ENCODE measurements around the gene FRYL. TPM values are rescaled to one million over a fixed set of nuclear protein-coding genes. Genes with fewer than 3 reads are reported as not detected.

FRYL gene
- total RNA-seq, 1 experiment from 2014 or later: 47.7 TPM

- DNase-seq (ENCODE audit: low read depth, low spot score) (no peak), ATAC-seq (no peak)
- ChIA-PET POLR2A (no interaction called here), RAD21 (ENCODE audit: low non-redundant PET in 1 of 2, low total read pairs in 2 of 2, uncharacterized antibody in 2 of 2, unreplicated experiment in 2 of 2) (no interaction called here), CTCF (no interaction called here)
- Histone ChIP-seq H3K9ac (ENCODE audit: low read length) (peak overlapping the region; percentile 62; the same call in 1 of the 2 replicates), H4K20me1 (ENCODE audit: insufficient read depth) (no peaks in the 10 kb centered on the region), H3K9me2 (ENCODE audit: insufficient read depth) (no peaks in the 10 kb centered on the region), H3K27me3 (ENCODE audit: insufficient read depth, low read length) (no peaks in the 10 kb centered on the region), H3K27ac (ENCODE audit: low read depth, low read length) (no peak overlapping the region; the same call in 1 of the 2 replicates), H3K36me3 (ENCODE audit: control insufficient read depth in 1 of 2, insufficient read depth in 2 of 2, low read length in 2 of 2) (0 out of 4 replicates have a peak, but pooled peaks cover 0 to 2% of the 10 kb centered on the region in 2 experiments), H3K4me2 (ENCODE audit: low read length) (peak overlapping the region; percentile 74), H3K4me1 (ENCODE audit: control insufficient read depth in 1 of 2, insufficient read depth in 2 of 2, low read length in 2 of 2) (peaks cover 2 to 15% of the 10 kb centered on the region in 2 experiments; a peak in 3 of 4 replicates), H3K79me2 (ENCODE audit: insufficient read depth, low read length) (peaks cover 4% of the 10 kb centered on the region; the same call in 1 of the 2 replicates), H3K4me3 (replicated peaks in 1 of 2; ENCODE audit: low read depth in 1 of 2, low read length in 2 of 2) (peak overlapping the region; percentile 46 to 61), H2AFZ (ENCODE audit: low read depth, low read length, poor library complexity, severe bottlenecking) (no peak overlapping the region), H3K9me3 (ENCODE audit: control insufficient read depth in 1 of 2, insufficient read depth in 1 of 2, low read depth in 1 of 2, low read length in 2 of 2) (no peaks in the 10 kb centered on the region)
- BruUV-seq (replicated peaks): no TSS peak
- intact Hi-C loops (cut with micrococcal nuclease): no loop called here
- no peak for TF ChIP-seq ATF3 (IDR thresholded peaks at IDR 0.05)
- no peak for TF ChIP-seq POLR2AphosphoS5 (IDR thresholded peaks at IDR 0.05; ENCODE audit: low read depth, low read length)
- no peak for TF ChIP-seq FOSL1 (IDR thresholded peaks at IDR 0.05; ENCODE audit: low read depth)
- no peak for TF ChIP-seq SIN3A (IDR thresholded peaks at IDR 0.05; ENCODE audit: low read depth)
- no peak for TF ChIP-seq ZFX (IDR thresholded peaks at IDR 0.05)
- TF ChIP-seq ELF1 (IDR thresholded peaks at IDR 0.05; ENCODE audit: borderline replicate concordance, low read depth): no peak
- no peak for TF ChIP-seq ZNF274 (IDR thresholded peaks at IDR 0.05; ENCODE audit: low read depth, low read length)
- TF ChIP-seq CEBPB (IDR thresholded peaks at IDR 0.05; ENCODE audit: low read depth): no peak
- no peak for TF ChIP-seq SRF (IDR thresholded peaks at IDR 0.05; ENCODE audit: low read depth)
- no peak for TF ChIP-seq TCF7L2 (IDR thresholded peaks at IDR 0.05; ENCODE audit: borderline replicate concordance, extremely low read depth, insufficient read depth, insufficient read length)
- no peak for TF ChIP-seq EGR1 (IDR thresholded peaks at IDR 0.05; ENCODE audit: low read depth)
- no peak for TF ChIP-seq REST (IDR thresholded peaks at IDR 0.05; ENCODE audit: low read depth)
Observed at GRCh38 chr4:48484494-48485168, 295.4 kb downstream of the FRYL start.

Measured in HCT116 (cell line).